ENCODE data around the gene TBC1D19.

- TF ChIP-seq, protein P1, sequence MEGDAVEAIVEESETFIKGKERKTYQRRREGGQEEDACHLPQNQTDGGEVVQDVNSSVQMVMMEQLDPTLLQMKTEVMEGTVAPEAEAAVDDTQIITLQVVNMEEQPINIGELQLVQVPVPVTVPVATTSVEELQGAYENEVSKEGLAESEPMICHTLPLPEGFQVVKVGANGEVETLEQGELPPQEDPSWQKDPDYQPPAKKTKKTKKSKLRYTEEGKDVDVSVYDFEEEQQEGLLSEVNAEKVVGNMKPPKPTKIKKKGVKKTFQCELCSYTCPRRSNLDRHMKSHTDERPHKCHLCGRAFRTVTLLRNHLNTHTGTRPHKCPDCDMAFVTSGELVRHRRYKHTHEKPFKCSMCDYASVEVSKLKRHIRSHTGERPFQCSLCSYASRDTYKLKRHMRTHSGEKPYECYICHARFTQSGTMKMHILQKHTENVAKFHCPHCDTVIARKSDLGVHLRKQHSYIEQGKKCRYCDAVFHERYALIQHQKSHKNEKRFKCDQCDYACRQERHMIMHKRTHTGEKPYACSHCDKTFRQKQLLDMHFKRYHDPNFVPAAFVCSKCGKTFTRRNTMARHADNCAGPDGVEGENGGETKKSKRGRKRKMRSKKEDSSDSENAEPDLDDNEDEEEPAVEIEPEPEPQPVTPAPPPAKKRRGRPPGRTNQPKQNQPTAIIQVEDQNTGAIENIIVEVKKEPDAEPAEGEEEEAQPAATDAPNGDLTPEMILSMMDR (IDR thresholded peaks at IDR 0.05 in 4 of 5, conservative IDR thresholded peaks at IDR 0.05 in 1 of 5), result no peak
- no peak for TF ChIP-seq POLR2A (IDR thresholded peaks at IDR 0.05)
Measured at GRCh38 chr4:26596843-26597242, 13.0 kb downstream of the TBC1D19 start.
